Inflammatory macrophage (primary cell): ENCODE results near the gene CD79A.
"Not testable (repeated sequence)": the region's sequence is repeated elsewhere in the genome, so short reads cannot be mapped to it uniquely, and the experiment has no call there.

Experiments
- DNase-seq, 2 donors: peaks; one replicate each; pipeline ENCODE4 v3.0.0-alpha.2; 2020 to 2022

CD79A gene

DNA sequence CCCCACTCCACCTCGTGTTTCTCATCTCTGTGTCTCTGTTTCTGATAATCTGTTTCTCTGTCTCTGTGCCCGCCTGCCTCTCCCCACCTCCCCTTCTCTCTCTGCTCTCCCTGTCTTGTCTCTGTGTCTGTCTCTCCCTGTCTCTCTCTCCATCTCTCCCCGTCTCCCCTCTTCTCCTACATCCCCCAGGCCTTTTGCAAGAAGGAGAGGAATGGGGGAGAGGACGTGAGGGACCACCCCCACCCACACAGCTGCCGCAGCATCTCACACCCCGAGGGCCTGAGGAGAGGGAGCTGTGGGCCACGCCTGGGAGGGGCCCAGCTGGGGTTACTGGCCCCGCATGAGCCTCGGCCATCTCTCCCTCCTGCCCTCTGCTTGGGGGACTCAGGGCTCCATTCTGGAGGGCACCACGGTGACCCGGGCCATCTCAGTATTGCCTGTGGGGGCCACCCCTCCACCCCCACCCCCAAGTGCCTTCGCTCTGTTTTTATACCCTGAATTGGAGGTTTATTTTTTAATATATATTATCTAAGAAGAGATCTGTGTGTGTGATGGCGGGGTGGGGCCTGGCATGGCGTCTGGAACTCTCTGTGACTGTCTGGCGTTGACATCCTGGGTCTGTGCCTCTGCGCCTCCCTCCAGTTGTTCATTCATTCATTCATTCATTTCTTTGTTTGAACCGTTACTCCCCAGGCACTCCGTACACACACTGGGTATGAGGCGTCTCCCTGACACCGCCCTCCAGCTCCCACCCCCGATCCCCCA, 30.0 kb downstream of the CD79A start:
- DNase-seq: no peak

DNA sequence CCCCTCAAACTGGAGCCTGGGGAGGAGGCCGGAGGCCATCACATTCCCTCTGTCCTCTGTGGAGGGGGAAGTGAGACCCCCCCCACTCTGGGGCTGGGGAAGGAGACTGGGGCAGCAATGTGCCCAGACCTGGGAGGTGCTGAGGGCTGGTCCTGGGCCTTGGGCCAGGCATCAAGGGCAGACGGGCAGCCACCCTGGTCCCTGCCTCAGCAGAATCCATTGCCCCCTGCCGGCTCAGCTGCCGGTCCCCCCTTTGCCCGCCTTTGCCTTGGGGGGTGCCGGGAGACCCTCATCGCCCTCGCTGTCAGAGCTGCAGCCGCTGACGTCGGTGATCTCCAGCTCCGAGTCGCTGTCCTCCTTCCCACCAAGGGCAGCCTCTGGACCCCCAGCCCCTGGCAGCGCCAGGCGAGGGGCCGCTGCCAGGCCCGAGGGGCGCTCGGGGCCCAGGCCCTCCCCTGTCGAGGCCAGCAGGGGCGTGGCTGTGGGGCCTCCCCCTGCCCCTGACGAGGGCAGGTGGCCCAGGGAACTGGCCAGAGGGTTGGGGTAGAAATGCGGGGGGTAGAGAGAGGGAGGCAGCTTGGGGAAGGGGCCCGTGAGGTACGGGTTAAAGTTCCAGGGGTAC, 31.0 kb downstream of the CD79A start:
- DNase-seq: no peak

DNA sequence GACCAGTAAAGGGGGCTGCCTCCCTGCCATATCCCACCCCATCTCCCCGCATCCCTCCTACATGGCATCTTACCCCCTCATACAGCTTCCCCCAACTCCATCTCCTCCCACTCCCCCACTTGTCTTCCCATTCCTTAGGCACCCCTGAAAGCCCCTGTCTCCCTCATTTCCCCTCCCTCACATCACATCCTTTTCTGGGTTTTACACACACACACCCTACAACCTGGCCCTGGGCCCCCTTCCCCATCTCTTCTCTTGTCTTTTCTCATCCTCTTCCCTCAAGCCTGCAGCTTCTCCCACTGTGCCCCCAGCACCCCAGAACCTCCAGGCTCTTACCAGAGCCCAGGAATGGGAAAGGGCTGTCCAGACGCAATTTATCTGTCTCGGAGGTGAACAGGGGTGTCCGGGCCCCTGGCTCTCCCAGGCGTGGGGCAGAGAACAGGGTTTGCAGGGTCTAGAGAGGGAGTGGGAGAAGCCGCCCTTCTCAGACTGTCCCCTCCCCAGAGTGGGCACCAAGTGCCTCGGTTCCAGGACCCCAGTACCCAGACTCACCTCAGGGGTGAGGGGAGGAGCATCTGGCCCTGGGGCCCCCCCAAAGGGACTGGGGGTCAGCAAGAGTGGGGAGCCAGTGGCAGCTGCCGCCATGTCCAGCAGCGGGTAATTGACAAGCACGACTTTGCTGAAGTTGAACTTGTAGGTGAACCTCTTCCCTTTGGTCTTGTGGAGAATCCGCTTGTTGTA, 31.8 kb downstream of the CD79A start:
- DNase-seq: no peak

DNA sequence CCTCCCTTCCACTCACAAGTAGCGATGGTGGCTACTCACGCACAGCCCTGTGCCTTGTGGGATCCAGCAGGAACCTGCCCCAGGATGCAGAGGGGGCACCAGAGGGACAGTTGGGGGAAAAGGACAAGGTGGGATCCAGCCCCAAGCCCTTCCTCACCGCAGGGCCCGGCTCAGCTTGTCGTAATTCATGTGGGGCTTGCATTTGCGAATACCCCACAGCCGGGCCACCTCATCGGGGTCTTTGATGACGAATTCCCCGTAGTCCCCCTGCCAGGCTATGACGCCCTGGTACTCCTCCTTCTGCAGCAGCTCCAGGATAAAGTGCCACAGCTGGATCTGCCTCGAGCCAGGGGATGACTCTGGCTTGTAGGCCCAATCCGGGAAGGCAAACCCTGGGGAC, 32.6 kb downstream of the CD79A start:
- no peak for DNase-seq

DNA sequence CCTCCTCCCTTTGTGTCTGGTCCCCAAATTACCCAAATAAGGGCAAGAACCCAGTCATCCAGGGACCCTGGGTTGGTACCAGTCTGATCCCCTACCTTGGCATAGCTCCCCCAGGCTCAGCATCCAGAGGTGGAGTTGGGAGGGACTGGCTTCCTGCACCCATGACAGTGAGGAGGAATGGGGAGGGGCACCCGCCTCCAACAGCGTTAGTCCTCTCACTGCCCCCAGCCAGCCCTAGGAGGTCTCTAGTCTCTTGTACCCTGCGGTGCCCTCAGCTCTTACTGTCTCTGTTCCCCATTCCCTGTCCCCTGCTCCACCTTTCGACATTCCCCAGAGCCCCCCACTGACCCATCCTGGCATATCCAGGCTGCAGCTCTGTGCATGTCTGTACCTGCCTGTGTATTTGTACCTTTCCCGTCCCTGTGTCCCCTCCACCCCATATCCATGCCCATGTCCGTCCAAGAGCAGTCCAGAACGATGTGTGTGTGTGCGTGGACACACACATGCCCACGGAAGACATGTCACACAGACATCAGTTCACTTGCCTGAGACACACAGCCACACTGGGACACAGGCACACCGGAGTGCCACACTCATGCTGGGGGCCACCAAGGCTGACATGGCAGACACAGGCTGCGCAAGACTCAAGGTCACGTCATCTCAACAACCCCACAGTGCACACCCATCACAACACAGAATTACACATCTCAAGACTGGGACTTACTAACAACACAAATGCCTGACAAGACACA, 33.3 kb downstream of the CD79A start:
- no peak for DNase-seq

DNA sequence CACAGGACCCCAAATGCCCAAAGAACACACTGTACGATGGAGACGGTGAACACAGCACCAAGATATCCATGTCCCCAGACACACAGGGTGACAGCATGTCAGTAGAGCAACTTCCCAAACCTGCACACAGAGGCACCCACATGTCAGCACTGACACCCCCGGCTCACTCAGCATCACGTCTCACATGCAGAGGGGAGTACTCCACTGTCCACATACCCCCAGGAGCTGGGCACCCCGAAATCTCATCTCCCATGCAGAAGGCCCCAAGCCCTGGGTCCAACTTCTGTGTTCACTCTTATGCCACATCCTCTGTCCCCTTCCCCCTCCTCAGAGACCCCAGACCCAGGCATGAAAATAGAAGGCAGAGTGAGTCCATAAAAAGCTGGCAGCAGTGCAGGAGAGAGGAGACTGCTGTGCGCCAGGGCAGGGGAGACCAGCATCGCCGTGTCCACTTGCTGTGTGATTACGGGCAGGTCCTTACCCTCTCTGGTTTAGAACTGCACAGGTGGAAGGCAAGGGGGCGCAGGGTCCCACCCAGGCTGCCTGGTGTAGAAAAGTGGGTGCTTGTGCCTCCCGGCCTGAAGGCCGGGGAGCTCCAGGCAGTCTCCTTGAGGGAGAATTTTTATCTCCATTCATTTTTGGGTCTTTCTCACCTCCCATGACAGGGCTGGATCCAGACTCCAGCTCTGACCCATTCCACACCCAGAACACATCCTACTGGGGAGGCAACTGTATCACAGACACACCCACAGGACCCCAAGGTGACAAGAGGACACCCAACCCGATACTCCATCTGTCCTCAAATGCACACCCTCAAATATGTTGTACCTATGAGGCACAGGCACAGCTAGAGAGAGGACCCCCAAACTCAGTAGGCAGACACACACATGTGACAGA, 34.2 kb downstream of the CD79A start:
- DNase-seq: no peak

DNA sequence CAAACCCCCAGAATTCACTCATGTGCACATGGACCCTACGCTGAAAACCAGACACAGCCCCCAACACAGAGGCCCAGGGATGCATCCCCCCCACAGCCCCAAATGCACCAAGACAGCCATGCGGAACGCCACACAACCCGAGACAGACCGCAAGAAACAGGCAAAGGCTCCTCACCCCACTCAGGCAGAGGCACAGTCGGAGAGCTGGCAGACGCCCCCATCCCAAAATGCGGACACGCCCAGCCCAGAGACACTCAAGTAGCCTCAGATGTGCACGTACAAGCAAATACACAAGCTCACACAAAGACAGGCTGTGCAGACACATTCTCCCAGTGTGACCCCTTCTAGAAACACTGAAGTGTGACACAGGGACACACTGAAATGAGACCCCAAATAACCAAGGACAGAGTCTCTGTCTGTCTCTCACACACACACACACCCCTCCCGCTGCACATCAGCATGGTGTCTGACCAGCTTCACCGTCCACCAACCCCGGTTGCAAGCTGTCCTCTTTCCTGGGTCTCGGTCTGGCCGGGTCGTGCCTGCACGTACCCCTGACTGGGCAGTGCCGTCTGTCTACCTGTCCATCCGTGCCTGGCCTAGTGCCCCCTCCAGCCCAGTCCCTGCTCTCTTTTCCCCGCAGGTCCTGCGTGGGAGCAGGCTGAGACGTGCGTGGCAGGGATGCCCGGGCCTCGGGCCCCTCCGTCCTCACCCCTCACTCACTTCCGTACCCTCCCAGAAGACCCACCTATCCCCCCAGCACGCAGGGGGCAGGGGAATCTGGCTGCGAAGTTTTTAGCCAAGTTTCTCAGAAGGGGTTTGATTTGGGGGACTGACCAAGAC, 35.0 kb downstream of the CD79A start:
- no peak for DNase-seq

DNA sequence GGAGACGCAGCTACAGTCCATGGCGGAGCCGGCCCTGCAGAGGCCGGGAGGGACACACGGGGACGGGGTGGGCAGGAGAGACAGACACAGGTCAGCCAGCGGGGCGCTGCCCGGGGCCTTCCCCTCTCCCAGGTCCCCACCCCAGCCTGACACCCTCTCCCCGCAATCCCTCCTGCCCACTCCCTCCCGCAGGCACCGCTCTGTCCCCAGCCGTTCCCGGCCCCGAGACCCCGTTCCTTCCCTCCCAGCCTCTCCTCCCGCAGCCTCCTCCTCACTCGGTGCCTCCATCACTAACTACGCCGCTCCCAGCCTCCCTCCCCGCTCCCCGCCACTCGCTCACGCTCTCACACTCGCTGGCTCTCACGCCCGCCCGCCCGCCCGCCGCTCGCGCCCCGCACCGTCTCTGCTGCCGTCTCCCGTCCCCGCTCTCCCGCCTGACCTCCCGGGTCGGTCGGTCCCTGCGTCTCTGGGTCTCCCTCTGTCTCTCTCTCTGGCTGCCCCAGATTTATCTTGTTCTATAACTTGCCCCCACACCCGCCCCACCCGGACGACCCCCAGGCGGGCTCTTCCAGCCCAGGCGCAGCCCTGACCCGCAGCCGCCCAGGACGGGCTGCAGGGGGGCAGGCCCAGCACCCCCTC, 35.9 kb downstream of the CD79A start:
- DNase-seq: no peak

DNA sequence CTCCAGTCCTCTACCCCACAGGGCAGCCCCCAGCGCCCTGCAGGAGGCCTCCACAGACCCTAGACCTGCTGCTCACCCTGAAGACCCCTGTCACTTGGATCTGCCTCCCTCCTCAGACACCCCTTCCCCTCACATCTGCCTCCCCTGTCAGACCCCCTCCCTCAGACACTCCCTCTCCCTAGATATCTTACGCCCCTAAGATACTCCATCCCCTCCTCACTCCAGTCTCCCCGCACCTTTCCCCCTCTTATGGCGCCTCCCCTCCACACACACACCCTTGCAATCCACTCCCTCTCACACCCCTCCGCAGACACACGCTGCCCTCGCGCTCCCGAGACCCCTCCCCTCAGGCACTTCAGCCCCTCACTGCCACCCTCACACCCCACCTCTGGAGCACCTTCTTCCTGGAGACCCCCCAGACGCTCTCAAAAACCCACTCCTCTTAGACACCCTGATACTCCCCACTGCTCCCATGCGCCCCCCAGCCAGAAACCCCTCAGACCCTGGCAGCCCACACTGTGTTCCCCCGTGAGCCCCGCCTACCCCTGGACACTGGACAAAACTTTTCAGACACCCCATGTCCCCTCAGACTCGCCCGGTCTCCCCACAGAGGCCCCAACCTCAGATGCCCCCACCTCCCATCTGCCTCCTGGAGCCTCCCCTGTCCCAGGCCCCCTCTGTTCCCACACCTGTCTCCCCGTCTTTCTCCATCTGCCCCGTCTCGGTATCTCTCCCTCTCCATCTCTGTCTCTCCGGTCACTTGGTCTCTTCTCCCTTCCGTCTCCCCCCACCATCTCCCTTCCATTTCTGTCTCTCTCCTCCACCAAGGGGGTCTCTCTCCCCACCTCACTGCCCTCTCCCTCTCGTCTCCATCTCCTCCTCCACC, 36.7 kb downstream of the CD79A start:
- no peak for DNase-seq

DNA sequence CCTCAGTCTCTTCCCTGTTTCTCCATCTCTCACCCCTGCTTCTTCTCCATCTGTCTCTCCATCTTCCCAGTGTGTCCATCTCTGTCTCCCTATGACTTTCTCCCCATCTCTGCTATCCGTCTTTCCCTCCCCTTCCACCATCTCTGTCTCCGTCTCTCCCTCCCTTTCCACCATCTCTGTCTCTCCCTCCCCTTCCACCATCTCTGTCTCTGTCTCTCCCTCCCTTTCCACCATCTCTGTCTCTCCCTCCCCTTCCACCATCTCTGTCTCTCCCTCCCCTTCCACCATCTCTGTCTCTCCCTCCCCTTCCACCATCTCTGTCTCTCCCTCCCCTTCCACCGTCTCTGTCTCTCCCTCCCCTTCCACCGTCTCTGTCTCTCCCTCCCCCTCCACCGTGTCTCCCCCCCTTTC, 37.4 kb downstream of the CD79A start:
- DNase-seq: not testable (repeated sequence)

DNA sequence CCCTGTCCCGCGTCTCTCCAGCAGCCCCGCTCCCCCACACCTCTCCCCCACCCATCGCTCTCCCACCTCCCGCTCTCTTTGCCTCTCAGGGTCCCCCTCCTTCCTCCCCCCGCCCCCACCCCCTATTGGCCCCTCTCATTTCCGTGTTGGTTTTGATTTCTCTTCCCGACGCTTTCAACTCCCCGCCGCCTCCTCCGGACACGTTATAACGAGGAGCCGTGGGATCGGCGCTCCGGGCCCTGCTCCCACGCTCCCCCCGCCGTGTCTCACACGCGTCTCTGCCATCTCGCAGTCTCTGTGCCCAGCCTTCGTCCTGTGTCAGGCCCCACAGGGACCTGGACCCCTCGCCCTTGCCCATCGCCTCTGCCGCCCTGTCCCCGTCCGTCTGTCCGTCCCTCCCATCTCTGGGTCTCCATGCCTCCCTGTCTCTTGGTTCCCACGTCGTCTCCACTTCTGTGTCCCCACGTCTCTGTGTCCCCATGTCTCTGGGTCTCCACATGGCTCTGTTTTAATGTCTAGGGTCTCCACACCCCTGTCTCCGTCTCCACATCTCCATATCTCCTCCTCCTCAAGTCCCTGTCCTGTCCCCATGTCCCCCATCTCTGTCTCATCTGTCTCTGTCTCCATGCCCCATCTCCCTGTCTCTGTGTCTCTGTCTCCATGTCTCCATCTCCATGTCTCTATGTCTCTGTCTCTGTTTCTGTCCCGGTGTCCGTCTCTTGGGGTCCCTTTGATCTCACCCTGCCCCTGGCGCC, 38.1 kb downstream of the CD79A start:
- no peak for DNase-seq

DNA sequence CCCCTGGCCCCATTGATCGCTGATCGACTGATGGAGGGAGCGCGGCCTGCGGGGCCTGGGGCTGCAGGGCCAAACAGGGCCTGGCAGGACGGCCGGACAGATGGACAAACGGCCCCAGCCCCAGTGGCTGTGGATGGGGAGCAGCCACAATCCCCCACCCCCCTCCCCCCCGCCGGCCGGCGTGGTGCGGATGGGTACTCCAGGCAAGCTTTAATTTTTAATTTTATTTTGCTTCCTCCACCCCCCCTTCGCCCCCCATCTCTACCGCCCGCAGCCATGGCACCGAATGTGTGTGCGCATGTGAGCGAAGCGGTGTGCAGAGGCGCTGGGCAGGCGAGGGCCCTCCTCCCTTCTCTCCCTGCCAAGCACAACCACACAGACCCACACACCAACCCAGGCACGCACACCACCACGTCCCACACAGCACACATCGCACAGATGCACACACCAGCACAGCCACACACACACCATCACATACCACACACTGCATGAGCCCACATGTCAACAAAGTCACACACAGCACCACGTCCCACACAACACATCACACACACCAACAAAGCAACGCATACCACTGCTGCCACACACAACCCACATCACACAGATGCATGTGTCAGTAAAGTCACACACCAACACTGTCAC, 38.8 kb downstream of the CD79A start:
- DNase-seq: no peak

DNA sequence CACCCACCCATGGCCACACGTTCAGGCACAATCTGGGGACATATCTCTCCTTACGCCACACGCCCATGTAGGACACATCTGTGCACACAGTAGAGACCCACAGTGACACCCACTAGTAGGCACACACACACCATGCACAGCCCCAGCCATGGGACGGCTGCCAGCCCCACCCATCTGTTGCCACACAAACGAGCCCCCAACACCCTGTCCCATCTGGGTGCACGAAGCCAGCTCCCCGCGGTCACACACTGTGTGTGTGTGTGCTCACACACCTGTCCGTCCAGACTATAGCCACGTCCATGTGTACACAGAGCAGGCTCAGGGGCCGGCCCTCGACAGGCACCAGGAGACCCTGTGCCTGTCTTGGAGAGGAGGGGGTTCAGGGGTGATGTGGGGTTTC, 40.6 kb downstream of the CD79A start:
- DNase-seq: no peak

DNA sequence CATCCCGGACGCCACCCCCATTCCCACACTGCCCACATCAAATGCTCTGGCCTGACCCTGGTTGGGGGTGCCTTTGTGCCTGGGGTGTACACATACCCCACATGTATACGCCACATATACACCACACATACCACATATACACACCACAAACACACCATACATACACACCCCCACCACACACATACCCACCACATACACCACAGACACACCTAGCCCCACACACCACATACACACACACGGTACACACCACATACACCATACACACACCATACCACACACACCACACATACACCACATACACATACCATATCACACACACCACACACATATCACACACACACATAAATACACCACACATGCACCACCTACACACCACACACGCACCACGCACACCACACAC, 41.0 kb downstream of the CD79A start:
- no peak for DNase-seq

DNA sequence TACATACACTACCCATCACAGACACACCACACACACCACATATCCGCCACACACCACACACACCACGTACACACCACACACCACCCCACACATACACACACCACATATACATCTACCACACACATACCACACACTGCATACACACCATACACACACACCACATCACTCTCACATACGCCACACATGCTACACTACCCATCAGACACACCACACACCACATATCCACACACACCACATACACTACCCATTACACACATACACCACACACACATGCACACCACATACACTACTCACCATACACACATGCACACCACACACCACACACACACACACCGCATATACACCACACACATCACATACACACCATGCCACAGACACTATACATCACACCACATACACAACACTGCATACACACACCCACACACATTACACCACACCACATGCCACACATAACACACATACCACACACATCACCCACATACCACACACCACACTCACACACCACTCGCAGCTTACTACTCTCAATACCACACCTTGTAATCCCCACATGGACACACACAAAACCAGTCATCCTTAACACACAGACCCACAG, 41.7 kb downstream of the CD79A start:
- no peak for DNase-seq

DNA sequence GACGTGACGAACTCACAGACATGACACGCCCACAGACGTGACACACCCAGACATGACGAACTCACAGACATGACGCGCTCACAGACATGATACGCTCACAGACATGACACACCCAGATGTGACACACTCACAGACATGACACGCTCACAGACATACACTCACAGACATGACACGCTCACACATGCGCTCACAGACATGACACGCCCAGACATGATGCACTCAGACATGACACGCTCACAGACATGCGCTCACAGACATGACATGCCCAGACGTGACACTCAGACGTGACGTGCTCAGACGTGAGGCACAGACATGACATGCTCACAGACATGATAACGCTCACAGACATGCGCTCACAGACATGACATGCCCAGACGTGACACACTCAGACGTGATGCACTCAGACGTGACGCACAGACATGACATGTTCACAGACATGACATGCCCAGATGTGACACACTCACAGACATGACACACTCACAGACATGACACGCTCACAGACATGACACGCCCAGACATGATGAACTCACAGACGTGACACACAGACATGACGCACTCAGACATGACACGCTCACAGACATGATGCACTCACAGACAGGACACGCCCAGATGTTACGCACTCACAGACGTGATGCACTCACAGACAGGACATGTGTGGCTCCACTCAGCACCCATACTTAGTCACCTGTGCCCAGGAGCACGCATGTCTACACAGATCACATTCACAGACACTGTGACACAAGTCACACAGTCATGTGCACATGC, 43.1 kb downstream of the CD79A start:
- no peak for DNase-seq
